NCI-H1092 treated with DMSO at 0.1 percent for 48 hours (cell line): ENCODE results near the gene DVL2.
"Not testable (repeated sequence)": the region's sequence is repeated elsewhere in the genome, so short reads cannot be mapped to it uniquely, and the experiment has no call there.

Source experiments
- DNase-seq: peaks from one replicate; lab custom pipeline; 2025; lab: John Stamatoyannopoulos, UW

DVL2 gene

DNA sequence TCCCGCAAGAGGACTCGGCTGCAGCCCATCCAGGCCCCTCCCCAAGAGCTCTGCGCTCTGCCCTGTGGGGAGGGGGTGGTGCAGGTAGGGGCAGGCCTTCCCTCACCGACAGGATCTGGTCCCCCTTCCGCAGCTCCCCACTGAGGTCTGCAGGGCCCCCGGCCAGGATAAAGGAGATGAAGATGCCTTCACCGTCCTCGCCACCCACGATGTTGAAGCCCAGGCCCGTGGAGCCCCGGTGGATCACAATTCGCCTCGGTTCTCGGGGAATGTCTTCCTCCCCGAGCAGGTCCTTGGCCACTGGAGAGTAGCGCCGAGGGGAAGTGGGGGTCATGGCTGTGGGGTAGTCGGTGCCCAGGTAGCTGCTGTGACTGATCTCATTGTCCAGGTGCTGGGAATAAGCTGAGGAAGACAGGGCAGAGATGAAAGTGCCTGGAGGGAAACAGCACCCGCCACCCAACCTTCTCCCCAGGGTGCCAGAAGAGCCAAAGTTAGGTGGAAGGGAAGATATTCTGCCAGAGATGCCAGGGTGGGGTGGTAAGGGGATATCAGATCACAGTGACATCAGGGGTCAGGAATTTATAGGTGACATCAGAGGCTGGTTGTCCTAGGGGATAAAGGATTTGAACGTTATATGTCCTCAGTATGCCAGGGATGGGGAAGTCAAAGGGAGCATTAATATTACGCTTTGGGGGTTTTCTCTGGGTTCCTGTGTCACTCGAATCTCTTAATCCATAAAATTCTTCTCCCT, 37.5 kb downstream of the DVL2 start:
- no peak for DNase-seq

DNA sequence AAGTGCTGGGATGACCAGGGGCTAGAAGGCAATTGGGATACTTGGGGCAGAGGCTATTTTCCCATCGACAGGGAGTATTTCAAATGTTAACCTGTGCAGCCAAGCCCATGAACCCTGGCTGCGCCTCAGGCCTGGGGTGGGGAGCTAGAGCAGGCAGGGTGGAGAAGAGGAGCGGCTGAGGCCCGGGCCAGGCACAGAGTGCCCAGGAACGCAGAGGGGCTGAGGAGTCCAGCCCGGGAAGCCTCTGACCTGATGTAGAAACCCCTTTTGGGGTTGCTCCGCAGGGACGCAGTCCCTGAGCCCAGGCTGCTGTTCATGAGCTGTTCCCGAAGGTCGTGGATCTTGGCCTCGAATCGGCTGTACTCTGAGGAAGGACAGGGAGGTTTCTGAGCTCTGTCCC, 38.3 kb downstream of the DVL2 start:
- no peak for DNase-seq

DNA sequence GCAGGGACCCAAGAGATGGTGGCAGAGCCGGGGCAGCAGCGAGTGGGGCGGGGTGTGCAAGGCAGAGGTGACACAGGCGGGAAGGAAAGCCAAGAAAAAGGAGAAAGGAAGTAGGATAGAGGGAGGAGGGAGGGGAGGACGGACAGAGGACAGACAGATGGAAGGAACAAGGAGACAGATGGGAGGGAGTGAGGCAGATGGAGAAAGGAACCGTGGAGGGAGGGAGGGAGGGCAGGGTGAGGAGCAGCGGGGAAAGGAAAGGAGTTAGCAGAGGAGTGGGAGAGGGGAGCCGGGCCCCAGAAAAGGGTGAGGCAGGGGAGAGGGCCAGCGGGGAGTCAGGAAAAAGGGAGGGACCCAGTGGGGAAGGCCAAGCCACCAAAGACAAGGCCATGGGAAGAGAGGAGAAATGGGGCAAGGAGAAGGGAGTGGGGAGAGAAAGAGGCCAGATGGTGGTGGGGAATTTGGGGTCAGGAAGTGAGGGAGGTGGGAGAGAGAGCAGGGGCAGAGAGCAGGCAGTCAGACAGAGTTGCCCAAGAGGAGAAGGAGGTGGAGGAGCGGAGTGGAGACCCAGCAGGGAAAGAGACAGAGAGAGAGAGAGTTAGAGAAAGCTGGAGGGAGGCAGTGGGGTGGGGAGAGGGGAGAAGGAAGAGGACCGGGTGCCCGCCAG, 41.9 kb downstream of the DVL2 start:
- DNase-seq: no peak

DNA sequence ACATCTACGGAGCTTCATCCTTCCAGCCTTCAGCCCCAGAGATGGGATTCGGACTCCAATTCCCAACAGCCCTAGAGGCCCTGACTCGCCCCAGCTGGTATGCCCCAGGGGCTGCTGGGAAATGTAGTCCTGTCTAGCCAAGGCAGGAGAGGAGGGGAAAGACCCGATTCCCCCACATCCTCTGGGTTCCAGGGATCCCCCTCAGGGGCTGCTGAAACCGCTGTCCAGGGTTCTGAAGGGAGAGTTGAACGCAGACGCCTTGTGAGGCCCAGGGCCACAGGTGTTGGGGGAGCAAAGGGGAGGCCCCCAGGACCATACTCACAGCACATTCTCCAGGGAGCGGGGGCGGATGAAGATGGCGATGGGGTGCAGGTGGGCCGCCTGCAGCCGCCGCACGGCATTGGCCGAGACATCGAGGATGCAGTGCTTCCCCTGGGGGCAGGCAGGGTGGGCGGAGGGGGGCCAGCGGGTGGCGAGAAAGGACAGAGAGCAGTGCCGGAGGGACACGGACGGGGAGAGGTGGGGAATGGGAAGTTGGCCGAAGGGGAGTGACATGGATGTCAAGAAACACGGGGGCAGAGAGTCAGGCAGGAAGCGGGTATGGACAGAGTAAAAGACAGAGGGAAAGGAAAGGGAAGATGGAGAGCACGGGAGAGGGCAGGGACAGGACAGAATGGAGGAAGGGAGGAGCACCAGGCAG, 42.6 kb downstream of the DVL2 start:
- peak; percentile 7 for DNase-seq

DNA sequence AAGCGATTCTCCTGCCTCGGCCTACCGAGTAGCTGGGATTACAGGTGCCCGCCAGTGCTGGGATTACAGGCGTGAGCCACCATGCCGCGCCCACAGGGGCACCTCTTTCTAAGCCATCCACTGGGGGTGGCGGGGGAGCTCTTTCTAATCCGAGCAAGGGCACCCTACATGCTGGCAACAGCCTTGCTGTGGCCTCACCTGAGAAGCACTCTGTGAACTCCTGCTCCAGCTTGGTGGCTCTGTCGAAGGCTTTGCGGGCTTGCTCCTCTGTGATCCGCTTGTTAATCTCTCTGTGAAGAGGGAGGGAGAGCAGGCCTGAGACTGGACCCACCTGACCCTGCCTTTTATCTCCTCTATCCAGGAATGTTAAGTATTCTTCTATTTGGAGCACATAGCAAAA, 43.2 kb downstream of the DVL2 start:
- no peak for DNase-seq

DNA sequence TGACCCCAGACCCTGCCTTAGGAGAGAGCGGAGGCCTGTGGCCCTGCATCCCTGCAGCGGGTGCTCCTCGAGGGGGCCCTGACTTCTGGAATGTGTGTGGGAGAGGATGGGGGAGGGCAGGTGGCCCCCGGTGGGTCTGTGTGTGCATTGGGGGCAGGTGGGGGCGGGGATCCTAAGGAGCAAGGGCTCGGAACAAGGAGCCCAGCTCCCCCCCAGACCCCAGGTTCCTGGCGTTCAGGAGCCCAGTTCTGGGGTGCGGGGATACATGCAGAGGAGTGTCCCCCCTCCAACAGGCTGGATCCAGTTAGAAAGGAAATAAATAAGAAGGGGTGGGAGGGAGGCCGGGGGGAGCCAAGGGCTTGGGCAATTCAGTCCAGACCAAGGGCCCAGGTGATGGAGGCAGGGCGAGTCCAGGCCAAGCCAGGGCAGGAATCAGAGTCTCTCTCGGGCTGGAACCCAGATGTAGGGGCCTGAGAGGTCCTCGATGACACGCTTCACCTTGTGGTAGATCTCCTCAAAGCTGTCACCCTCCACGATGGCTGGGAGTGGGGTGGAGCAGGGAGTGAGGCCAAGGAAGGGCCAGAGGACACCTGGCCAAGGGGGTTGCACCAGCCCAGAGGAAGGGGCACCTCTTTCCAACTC, 43.9 kb downstream of the DVL2 start:
- DNase-seq: no peak

DNA sequence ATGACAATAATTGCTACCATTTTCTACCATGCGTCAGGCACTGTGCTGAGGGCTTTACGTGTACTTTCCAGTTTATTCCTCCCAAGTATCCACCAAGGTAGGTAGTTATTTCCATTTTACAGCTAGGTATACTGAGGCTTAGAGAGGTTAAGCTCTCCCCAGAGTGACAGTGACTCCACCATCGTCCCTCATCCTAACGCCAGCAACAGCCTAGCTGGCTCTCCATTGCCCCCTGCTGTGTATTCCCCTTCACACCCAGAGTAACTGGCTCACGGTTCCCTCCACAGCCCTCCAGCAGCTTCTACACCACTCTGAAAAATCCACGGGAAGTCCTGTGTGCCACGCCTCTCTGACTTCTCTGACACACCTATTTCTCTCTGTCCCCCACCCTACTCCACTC, 48.1 kb downstream of the DVL2 start:
- DNase-seq: no peak

DNA sequence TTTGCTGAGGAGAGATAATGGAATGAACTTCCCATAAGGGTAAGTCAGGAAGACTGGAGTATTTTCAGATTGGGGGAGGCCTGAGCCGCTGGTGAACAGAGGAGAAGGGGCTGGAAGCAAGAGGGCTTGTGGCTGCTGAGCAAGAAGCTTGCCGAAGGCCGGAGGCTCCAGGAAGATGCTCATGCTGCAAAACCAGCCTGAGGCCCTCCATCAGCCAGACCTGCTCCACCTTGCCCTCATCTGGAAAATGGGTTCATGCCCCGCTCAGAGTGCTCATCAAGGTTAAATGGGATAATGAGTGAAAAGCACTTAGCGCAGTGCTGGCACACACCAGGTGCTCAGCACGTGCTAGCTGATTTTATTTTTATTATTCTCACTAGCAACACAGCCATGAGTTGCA, 49.7 kb downstream of the DVL2 start:
- DNase-seq: no peak

DNA sequence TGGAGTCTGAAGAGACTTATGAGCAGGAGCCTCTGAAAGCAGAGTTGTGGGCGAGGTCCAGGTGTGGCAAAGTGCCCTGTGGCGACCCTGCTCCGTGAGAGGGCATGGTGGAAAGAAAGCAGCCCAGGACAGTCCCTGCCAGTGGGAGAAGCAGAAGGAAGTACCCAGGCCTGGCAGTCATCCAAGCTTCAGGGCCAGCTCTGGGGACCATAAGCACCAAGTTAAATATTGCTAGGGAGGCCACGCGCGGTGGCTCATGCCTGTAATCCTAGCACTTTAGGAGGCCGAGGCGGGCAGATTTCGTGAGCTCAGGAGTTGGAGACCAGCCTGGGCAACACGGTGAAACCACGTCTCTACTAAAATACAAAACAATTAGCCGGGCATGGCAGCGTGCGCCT, 50.2 kb downstream of the DVL2 start:
- peak; percentile 16 for DNase-seq

DNA sequence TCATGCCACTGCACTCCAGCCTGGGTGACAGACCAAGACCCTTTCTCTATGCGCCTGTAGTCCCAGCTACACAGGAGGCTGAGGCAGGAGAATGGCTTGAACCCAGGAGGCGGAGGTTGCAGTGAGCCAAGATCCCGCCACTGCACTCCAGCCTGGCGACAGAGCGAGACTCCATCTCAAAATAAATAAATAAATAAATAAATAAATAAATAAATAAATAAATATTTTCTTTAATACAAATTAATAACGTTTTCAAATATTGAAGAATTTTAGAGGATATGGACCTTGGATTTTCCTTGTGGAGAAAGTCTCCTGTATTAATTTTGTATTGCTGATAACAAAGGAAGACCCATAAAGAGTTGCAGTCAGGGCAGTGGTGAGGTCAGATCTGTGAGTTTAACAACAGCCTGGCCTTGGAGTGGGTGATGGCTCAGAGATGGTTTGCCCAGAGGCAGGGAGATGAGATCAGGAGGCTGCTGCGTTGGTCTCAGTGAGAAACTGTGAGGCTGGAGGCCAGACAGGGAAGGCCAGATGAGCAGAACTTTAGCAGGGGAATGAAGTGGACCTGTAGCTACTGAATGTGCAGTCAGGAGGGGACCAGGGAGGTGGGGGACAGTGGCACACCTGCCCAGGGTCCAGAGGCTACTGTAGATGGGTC, 50.8 kb downstream of the DVL2 start:
- no peak for DNase-seq

DNA sequence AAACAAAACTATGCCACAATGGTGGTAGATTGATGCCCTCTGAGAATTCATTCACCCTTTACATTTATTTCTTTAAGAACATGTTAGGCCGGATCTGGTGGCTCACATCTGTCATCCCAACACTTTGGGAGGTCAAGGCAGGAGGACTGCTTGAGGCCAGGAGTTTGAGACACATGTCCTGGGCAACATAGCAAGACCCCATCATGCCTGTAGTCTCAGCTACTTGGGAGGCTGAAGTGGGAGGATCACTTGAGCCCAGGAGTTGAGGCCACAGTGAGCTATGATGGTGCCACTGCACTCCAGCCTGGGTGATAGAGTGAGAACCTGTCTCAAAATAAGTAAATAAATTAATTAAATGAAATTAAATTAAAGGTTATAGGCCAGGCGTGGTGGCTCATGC, 52.2 kb downstream of the DVL2 start:
- not testable (repeated sequence) for DNase-seq

DNA sequence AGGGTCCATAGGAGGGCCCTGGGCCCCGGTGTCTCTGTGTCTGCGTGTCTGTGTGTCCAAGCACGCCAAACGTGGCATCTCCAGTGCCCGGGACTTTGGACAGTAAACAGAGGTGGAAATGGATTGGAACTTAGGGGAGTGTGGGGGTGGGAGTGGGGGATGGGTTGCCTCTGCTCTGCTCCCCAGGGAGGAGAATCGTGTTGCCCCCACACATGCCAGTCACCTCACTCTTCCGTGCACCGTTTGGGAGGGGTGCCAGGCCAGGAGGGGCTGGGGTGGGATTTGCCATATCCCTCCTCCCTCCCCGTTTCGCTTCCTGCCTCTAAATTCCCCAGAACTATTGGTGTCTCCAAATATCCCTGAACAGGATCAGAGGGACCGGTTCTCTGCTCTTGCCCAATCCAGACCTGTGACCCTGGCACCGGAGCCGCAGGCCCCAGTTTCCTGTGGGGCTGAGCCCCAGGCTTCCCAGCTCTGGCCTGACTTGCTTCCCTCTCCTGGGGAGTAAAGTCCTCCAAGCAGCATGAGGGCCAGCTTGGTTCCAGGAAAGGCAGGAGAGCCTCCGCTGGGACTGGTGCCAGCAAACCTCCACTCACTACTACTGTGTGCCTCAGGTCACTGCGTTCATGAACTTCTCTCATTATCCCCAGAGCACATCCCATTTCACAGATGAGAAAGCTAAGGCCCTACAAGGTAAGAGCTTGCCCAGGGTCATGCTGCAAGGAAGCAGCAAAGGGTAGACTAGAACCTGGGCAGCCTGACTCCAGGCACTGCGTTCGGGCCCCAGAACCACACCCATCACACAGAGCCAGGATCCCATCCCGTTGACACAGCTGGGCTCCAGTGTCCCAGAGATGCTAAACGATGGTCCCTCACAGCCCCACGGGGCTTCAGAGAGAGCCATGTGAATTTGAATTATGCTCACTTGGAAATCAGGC, 54.7 kb downstream of the DVL2 start, which contains the start of gene ASGR1:
Gene ASGR1, minus strand, starts transcription at position 54 of the 938 bp plus-strand sequence. CDS start 807 bp downstream, outside the sequence.
- DNase-seq: no peak

DNA sequence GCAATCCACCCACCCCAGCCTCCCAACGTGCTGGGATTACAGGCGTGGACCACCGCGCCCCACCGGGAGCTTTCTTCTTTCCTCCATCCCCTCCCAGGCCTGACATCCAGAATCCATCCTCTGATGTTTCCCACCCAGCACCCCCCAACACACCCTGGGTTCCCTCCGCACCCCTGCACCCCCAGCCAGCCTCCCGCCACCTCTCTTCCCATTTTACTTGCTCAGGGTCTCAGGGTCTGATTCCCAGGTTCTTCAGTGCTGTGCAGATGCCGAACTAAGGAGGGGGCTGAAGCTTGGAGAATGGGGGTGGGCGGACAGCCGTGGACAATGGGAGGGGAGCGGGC, 55.4 kb downstream of the DVL2 start:
- no peak for DNase-seq

DNA sequence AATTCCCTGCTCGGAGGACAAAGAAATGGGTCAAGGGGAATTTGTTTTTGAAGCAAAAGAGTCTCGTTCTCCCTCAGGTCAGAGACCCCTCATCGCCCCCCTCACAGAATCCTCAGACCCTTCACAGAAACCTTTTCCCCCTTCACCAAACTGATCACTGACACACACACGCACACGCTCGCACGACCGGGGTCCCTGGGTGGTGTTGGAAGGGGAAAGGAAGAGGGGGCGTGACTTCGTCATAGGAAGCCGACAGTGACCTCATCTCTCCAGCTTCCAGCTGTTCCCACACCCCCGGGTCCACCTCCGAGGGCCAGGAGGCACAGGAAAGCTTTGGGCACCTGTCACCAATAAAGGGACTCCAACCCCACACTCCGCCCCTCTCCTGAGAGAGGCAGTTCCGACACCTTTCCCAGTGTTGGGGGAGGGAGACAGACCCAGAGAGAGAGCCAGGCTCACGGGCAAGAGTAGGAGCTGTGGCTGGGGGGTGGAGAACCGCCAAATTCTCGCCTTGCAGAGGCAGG, 56.3 kb downstream of the DVL2 start:
- no peak for DNase-seq

DNA sequence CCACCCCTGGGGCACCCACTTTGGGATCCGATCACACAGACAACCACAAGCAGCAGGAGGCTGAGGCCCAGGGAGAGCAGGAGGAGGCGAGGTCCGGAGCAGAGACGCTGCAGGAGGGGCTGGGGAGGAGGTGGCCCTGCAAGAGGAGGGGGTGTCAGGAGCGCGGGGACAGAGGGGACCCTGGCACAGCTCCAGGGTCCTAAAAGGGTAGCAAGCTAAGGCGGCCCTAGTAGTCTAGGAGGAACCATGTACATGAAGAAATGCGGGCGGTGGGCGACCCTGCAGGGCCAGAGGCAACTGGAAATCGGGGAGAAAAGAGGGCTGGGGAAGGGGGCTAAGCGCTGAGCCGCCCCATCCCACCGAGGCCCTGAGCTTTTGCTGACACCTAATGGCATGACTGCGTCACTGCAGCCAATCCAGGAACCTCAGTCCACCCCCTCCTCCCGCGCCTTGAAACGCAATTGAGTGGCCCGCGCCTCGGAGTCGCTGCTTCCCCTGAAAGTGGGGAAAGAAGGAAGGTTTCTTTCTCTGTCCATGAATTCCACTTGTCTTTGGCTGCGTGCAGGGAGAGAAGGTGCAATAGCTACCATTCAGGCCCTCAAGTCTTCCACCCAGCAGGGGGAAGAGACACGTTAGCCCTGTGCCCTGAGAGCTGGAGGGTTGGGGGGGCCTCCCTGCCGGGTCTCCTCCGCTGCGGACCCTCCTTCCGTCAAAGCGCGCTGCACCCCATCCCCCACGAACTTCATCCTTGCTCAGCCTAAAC, 56.9 kb downstream of the DVL2 start:
- peak; percentile 51 for DNase-seq

DNA sequence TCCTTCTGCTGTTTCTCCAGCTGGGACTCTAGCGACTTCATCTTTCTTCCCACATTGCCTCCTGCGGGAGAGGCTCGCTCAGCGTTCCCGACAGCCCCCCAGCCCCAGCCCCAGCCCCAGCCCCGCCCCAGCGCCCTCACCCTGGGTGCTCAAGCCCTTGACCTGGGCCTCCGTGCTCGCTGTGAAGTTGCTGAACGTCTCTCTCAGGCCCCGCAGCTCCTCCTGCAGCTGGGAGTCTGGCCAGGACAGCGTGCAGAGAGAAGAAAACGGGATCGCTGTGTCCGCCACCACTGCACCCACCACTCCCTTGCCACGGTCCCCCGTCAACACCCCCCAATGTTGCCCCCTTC, 57.5 kb downstream of the DVL2 start:
- DNase-seq: no peak

DNA sequence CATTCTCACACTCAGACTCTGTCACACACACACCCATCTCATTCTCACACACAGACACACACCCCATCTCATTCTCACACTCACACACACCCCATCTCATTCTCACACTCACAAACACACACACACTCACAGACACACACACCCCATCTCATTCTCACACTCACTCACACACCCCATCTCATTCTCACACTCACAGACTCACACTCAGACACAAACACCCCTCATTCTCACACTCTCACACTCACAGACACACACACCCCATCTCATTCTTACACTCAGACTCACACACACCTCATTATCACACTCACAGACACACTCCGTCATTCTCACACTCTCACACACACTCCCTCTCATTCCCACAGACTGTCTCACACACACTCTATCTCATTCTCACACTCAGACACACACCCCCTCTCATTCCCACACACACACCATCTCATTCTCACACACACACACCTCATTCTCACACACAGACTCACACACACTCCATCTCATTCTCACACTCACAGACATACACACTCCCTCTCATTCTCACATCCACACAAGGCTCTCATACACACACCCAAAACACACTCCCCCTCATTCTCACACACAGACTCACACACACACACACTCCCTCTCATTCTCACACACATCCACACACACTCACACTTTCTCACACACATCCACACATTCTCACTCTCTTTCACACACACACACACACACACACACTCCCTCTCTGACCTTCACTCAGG, 58.0 kb downstream of the DVL2 start:
- no peak for DNase-seq
